HEK293 (cell line): ENCODE data around the gene CEP63.

Experiments
- CTCF ChIA-PET: fragments of 350-600 bp; formaldehyde crosslinking; extraction: SDS; loops from one replicate; lab custom pipeline; 2021; ENCODE audit warnings: antibody characterized with exemption; lab: Yijun Ruan, JAX
- POLR2A ChIA-PET: fragments of 300-600 bp; formaldehyde crosslinking; extraction: SDS; loops from one replicate; lab custom pipeline; 2020; ENCODE audit warnings: antibody characterized with exemption, inconsistent platforms; lab: Yijun Ruan, JAX
- H3K27ac ChIP-seq: fragments of 200-500 bp; sonication (Bioruptor generic); 2 replicates; pipeline ENCODE4 v1.5.1; 2014; ENCODE audit warnings: low read depth, low read length, control low read depth, inconsistent platforms; ENCODE audit errors: extremely low read depth
- H3K36me3 ChIP-seq, 2 experiments: fragments of 200-500 bp in 1 of 2; sonication (Bioruptor generic) in 1 of 2; 1 replicate in 1 of 2; 2 replicates in 1 of 2; pipeline ENCODE4 v1.5.1; 2014 to 2017; ENCODE audit warnings: inconsistent platforms in 2 of 2, low read length in 2 of 2; ENCODE audit not compliant: control insufficient read depth in 2 of 2, insufficient read depth in 1 of 2
- H3K4me1 ChIP-seq: fragments of 200-500 bp; sonication (Bioruptor generic); 2 replicates; pipeline ENCODE4 v1.5.1; 2014; ENCODE audit warnings: mild to moderate bottlenecking, low read length, inconsistent platforms; ENCODE audit not compliant: control insufficient read depth, insufficient read depth
- H3K4me3 ChIP-seq: 2 replicates; pipeline ENCODE4 v1.5.1; 2011; ENCODE audit warnings: low read depth, mild to moderate bottlenecking, control low read depth, low read length, moderate library complexity
- H3K9me3 ChIP-seq: fragments of 200-500 bp; sonication (Bioruptor generic); 2 replicates; pipeline ENCODE4 v1.5.1; 2014; ENCODE audit warnings: low read depth, low read length, inconsistent platforms; ENCODE audit not compliant: control insufficient read depth, insufficient read depth
- CTCF ChIP-seq: fragments of 450-650 bp; formaldehyde crosslinking; IDR thresholded peaks from 2 replicates; pipeline ENCODE4 v1.5.1; 2016; ENCODE audit warnings: missing biosample characterization, missing genetic modification characterization
- EGR2 ChIP-seq: fragments of 450-650 bp; formaldehyde crosslinking; IDR thresholded peaks from 2 replicates; pipeline ENCODE4 v1.5.1; 2016; ENCODE audit warnings: low read depth, missing biosample characterization, missing genetic modification characterization
- FEZF1 ChIP-seq: fragments of 450-650 bp; formaldehyde crosslinking; IDR thresholded peaks from 2 replicates; pipeline ENCODE4 v1.5.1; 2016; ENCODE audit warnings: missing biosample characterization, missing genetic modification characterization
- KLF7 ChIP-seq: fragments of 450-650 bp; formaldehyde crosslinking; IDR thresholded peaks from 2 replicates; pipeline ENCODE4 v1.5.1; 2016; ENCODE audit warnings: missing biosample characterization, missing genetic modification characterization, borderline replicate concordance
- SETDB1 ChIP-seq: IDR thresholded peaks from one replicate; pipeline ENCODE4 v1.6.1; 2017; ENCODE audit warnings: mild to moderate bottlenecking, low read length, moderate library complexity, mixed read lengths; ENCODE audit not compliant: insufficient read length
- SP3 ChIP-seq: fragments of 450-650 bp; formaldehyde crosslinking; IDR thresholded peaks from 2 replicates; pipeline ENCODE4 v1.5.1; 2016; ENCODE audit warnings: missing biosample characterization, missing genetic modification characterization
- TCF7L2 ChIP-seq: IDR thresholded peaks from 2 replicates; pipeline ENCODE4 v1.6.1; 2011; ENCODE audit warnings: low read depth, mild to moderate bottlenecking, inconsistent platforms, low read length, moderate library complexity, borderline replicate concordance
- ZFP69B ChIP-seq: fragments of 450-650 bp; formaldehyde crosslinking; IDR thresholded peaks from 2 replicates; pipeline ENCODE4 v1.5.1; 2016; ENCODE audit warnings: missing biosample characterization, missing genetic modification characterization
- ZIC2 ChIP-seq: fragments of 450-650 bp; formaldehyde crosslinking; IDR thresholded peaks from 2 replicates; pipeline ENCODE4 v1.5.1; 2016; ENCODE audit warnings: missing biosample characterization, missing genetic modification characterization
- ZNF10 ChIP-seq: fragments of 450-650 bp; formaldehyde crosslinking; IDR thresholded peaks from 2 replicates; pipeline ENCODE4 v1.5.1; 2017; ENCODE audit warnings: missing biosample characterization, missing genetic modification characterization
- ZNF112 ChIP-seq: fragments of 450-650 bp; formaldehyde crosslinking; IDR thresholded peaks from 2 replicates; pipeline ENCODE4 v1.5.0; 2017; ENCODE audit warnings: missing biosample characterization, missing genetic modification characterization
- ZNF169 ChIP-seq: fragments of 450-650 bp; formaldehyde crosslinking; IDR thresholded peaks from 2 replicates; pipeline ENCODE4 v1.5.1; 2016; ENCODE audit warnings: missing biosample characterization, missing genetic modification characterization
- ZNF211 ChIP-seq: fragments of 450-650 bp; formaldehyde crosslinking; IDR thresholded peaks from 2 replicates; pipeline ENCODE4 v1.5.1; 2016; ENCODE audit warnings: low read depth, missing biosample characterization, missing genetic modification characterization
- ZNF221 ChIP-seq: fragments of 450-650 bp; formaldehyde crosslinking; IDR thresholded peaks from 2 replicates; pipeline ENCODE4 v1.5.1; 2017; ENCODE audit warnings: missing biosample characterization, missing genetic modification characterization, borderline replicate concordance
- ZNF239 ChIP-seq: fragments of 450-650 bp; formaldehyde crosslinking; IDR thresholded peaks from 2 replicates; pipeline ENCODE4 v1.5.1; 2016; ENCODE audit warnings: missing biosample characterization, missing genetic modification characterization
- ZNF280C ChIP-seq: fragments of 450-650 bp; formaldehyde crosslinking; IDR thresholded peaks from 2 replicates; pipeline ENCODE4 v1.5.1; 2016; ENCODE audit warnings: missing biosample characterization, missing genetic modification characterization
- ZNF302 ChIP-seq: fragments of 450-650 bp; formaldehyde crosslinking; IDR thresholded peaks from 2 replicates; pipeline ENCODE4 v1.5.1; 2016; ENCODE audit warnings: missing biosample characterization, missing genetic modification characterization, low read depth
- ZNF416 ChIP-seq: fragments of 450-650 bp; formaldehyde crosslinking; IDR thresholded peaks from 2 replicates; pipeline ENCODE4 v1.5.1; 2016; ENCODE audit warnings: missing biosample characterization, missing genetic modification characterization
- ZNF48 ChIP-seq: fragments of 450-650 bp; formaldehyde crosslinking; IDR thresholded peaks from 2 replicates; pipeline ENCODE4 v1.5.1; 2016; ENCODE audit warnings: missing biosample characterization, missing genetic modification characterization
- ZNF610 ChIP-seq: fragments of 450-650 bp; formaldehyde crosslinking; IDR thresholded peaks from 2 replicates; pipeline ENCODE4 v1.5.1; 2016; ENCODE audit warnings: missing biosample characterization, missing genetic modification characterization, borderline replicate concordance
- ZNF791 ChIP-seq: fragments of 450-650 bp; formaldehyde crosslinking; IDR thresholded peaks from 2 replicates; pipeline ENCODE4 v1.5.1; 2016; ENCODE audit warnings: missing biosample characterization, missing genetic modification characterization
- ZNF830 ChIP-seq: fragments of 450-650 bp; IDR thresholded peaks from 2 replicates; pipeline ENCODE4 v1.5.0; 2018; ENCODE audit warnings: missing biosample characterization, missing genetic modification characterization, low read depth, mild to moderate bottlenecking, moderate library complexity
- ZSCAN16 ChIP-seq: fragments of 450-650 bp; formaldehyde crosslinking; IDR thresholded peaks from 2 replicates; pipeline ENCODE4 v1.5.1; 2016; ENCODE audit warnings: missing biosample characterization, missing genetic modification characterization

The CEP63 gene

GRCh38 chr3:134460965-134461364 is 24.9 kb upstream of the CEP63 start:
- ChIA-PET CTCF (no interaction called here), POLR2A (no interaction called here)
- H3K9me3 ChIP-seq = no peaks in the 10 kb centered on the region
- TF ChIP-seq ZNF239 (tag by site-specific recombination) = no peak
- TF ChIP-seq ZNF302 = no peak
- no peak for TF ChIP-seq ZNF221 (tag by site-specific recombination)
- no peak for TF ChIP-seq FEZF1 (tag by site-specific recombination)
- TF ChIP-seq ZNF280C (tag by site-specific recombination) = no peak
- TF ChIP-seq ZNF112 (tag by site-specific recombination) = no peak
- no peak for TF ChIP-seq SP3 (tag by site-specific recombination)
- TF ChIP-seq SETDB1 = no peak
- TF ChIP-seq ZNF211 (tag by site-specific recombination) = no peak
- no peak for TF ChIP-seq ZIC2 (tag by site-specific recombination)
- no peak for TF ChIP-seq ZFP69B (tag by site-specific recombination)
- no peak for TF ChIP-seq ZNF48 (tag by site-specific recombination)
- TF ChIP-seq EGR2 (tag by site-specific recombination) = no peak
- TF ChIP-seq KLF7 (tag by site-specific recombination) = no peak
- TF ChIP-seq ZNF169 (tag by site-specific recombination) = no peak
- TF ChIP-seq ZNF10 (tag by site-specific recombination) = no peak
- TF ChIP-seq ZNF416 (tag by site-specific recombination) = no peak
- TF ChIP-seq ZNF830 (tag by site-specific recombination) = no peak
- TF ChIP-seq ZNF610 (tag by site-specific recombination) = no peak
- TF ChIP-seq, all 188 proteins: peak for 0
- Histone ChIP-seq H3K36me3 (no peaks in the 10 kb centered on the region), H3K4me1 (no peaks in the 10 kb centered on the region), H3K4me3 (no peak overlapping the region), H3K27ac (no peak overlapping the region)

GRCh38 chr3:134462331-134462941 is 23.4 kb upstream of the CEP63 start:
- no peaks in the 10 kb centered on the region for H3K4me1 ChIP-seq
- H3K9me3 ChIP-seq = no peaks in the 10 kb centered on the region
- POLR2A ChIA-PET = interaction anchor here (0.6 kb wide), 1 partner anchor 10 kb away, joined by 6 read pairs; no protein-coding TSS in a partner anchor
- CTCF ChIA-PET = no interaction called here
- no peaks in the 10 kb centered on the region for H3K36me3 ChIP-seq
- H3K27ac ChIP-seq = no peak overlapping the region
- no peak for TF ChIP-seq ZNF791
- TF ChIP-seq CTCF (tag by site-specific recombination) = no peak
- TF ChIP-seq ZSCAN16 (tag by site-specific recombination) = no peak
- no peak for TF ChIP-seq TCF7L2
- no peak overlapping the region for H3K4me3 ChIP-seq
